ENCODE data around the gene MAFG. TPM values are rescaled to one million over a fixed set of nuclear protein-coding genes. Genes with fewer than 3 reads are reported as not detected.

MAFG gene
- total and polyA plus RNA-seq, 2 experiments from 2014 or later: 17.2 to 33.4 TPM

GRCh38 chr17:81908793-81909192 lies 18.7 kb downstream of the MAFG start:
- Mint-ChIP-seq H3K4me1 (peaks cover 3% of the 10 kb centered on the region; the same call in 1 of the 3 replicates), H3K4me3 (no peak overlapping the region)

GRCh38 chr17:81907219-81908145 lies 20.1 kb downstream of the MAFG start:
- no peak overlapping the region for H3K4me2 ChIP-seq
- H3K27me3 ChIP-seq (ENCODE audit: insufficient read depth): peaks cover 3% of the 10 kb centered on the region; the same call in 1 of the 2 replicates
- H3K27ac Mint-ChIP-seq: no peak overlapping the region
- H3F3A ChIP-seq (replicated peaks; ENCODE audit: low read depth): peaks cover 27% of the 10 kb centered on the region
- TF ChIP-seq STAT1 (IDR thresholded peaks at IDR 0.05; ENCODE audit: unreplicated experiment) (no peak), CREB1 (CRISPR knock-in tag; IDR thresholded peaks at IDR 0.05; ENCODE audit: low read depth) (no peak), NANOG (IDR thresholded peaks at IDR 0.05; ENCODE audit: borderline replicate concordance) (no peak), ZNF331 (CRISPR knock-in tag; IDR thresholded peaks at IDR 0.05; ENCODE audit: low read depth) (no peak), REST (IDR thresholded peaks at IDR 0.05; ENCODE audit: unreplicated experiment) (no peak), EZH2phosphoT487 (IDR thresholded peaks at IDR 0.05; ENCODE audit: unreplicated experiment) (no peak), EZH2 (IDR thresholded peaks at IDR 0.05; ENCODE audit: low read depth, unreplicated experiment) (no peak)
- no peaks in the 10 kb centered on the region for H3K9me2 ChIP-seq (ENCODE audit: insufficient read depth)
- H2AFZ ChIP-seq: no peak overlapping the region
- 0 out of 3 replicates have a peak, but pooled peaks cover 3% of the 10 kb centered on the region for H3K36me3 Mint-ChIP-seq (ENCODE audit: low read depth)
- H4K20me1 ChIP-seq (replicated peaks; ENCODE audit: insufficient read depth): peaks cover 9% of the 10 kb centered on the region
- peaks cover 9% of the 10 kb centered on the region for H3K27me3 Mint-ChIP-seq (ENCODE audit: insufficient read depth, low read depth, poor library complexity)
- peaks cover 6% of the 10 kb centered on the region for H3K4me1 ChIP-seq (ENCODE audit: insufficient read depth)
- no peak overlapping the region for H3K4me3 ChIP-seq
- ATAC-seq (no peak), DNase-seq (ENCODE audit: low spot score) (no peak)
- H3K9me3 Mint-ChIP-seq: no peaks in the 10 kb centered on the region
- peaks cover 6% of the 10 kb centered on the region; the same call in 1 of the 2 replicates for H3K36me3 ChIP-seq (ENCODE audit: insufficient read depth)
- H3K4me3 Mint-ChIP-seq: no peak overlapping the region
- no peak overlapping the region for H3K27ac ChIP-seq (ENCODE audit: low read depth)
- H3K79me2 ChIP-seq (replicated peaks; ENCODE audit: insufficient read depth): peaks cover 7% of the 10 kb centered on the region
- peaks cover 3% of the 10 kb centered on the region; the same call in 1 of the 3 replicates for H3K4me1 Mint-ChIP-seq

More at GRCh38 chr17:81908793-81909192, 18.7 kb downstream of the MAFG start:
- H3K27me3 Mint-ChIP-seq (ENCODE audit: insufficient read depth, low read depth, poor library complexity): peaks cover 9% of the 10 kb centered on the region
- no peaks in the 10 kb centered on the region for H3K9me3 Mint-ChIP-seq
- Histone ChIP-seq H3K4me3 (no peak overlapping the region), H3K27ac (ENCODE audit: low read depth) (no peak overlapping the region), H4K20me1 (replicated peaks; ENCODE audit: insufficient read depth) (peaks cover 9% of the 10 kb centered on the region), H3K4me1 (ENCODE audit: insufficient read depth) (peaks cover 6% of the 10 kb centered on the region), H3K4me2 (no peak overlapping the region), H3K79me2 (replicated peaks; ENCODE audit: insufficient read depth) (peaks cover 7% of the 10 kb centered on the region), H3K9me2 (ENCODE audit: insufficient read depth) (no peaks in the 10 kb centered on the region), H3K27me3 (ENCODE audit: insufficient read depth) (no peaks in the 10 kb centered on the region), H3K36me3 (ENCODE audit: insufficient read depth) (peaks cover 6% of the 10 kb centered on the region; the same call in 1 of the 2 replicates), H3F3A (replicated peaks; ENCODE audit: low read depth) (peaks cover 25% of the 10 kb centered on the region), H2AFZ (no peak overlapping the region)
- peaks cover 14% of the 10 kb centered on the region for H3K36me3 Mint-ChIP-seq (ENCODE audit: low read depth)
- no peak for ATAC-seq
- no peak overlapping the region for H3K27ac Mint-ChIP-seq
- no peak for TF ChIP-seq REST (IDR thresholded peaks at IDR 0.05; ENCODE audit: unreplicated experiment)
- TF ChIP-seq STAT1 (IDR thresholded peaks at IDR 0.05; ENCODE audit: unreplicated experiment): no peak
- no peak for TF ChIP-seq NANOG (IDR thresholded peaks at IDR 0.05; ENCODE audit: borderline replicate concordance)
- no peak for TF ChIP-seq ZNF331 (CRISPR knock-in tag; IDR thresholded peaks at IDR 0.05; ENCODE audit: low read depth)
- no peak for DNase-seq (ENCODE audit: low spot score)
